IPS-18a (cell line): ENCODE data around the gene NXPH3.
"Not testable (repeated sequence)": the region's sequence is repeated elsewhere in the genome, so short reads cannot be mapped to it uniquely, and the experiment has no call there.

Experiments
- H3K27ac ChIP-seq: one replicate; pipeline ENCODE4 v1.5.1; 2013; ENCODE audit warnings: low read length
- H3K27me3 ChIP-seq: one replicate; pipeline ENCODE4 v1.6.1; 2013; ENCODE audit warnings: mild to moderate bottlenecking, low read length; ENCODE audit not compliant: control insufficient read depth, insufficient read depth
- H3K36me3 ChIP-seq: one replicate; pipeline ENCODE4 v1.6.1; 2013; ENCODE audit warnings: low read depth, low read length; ENCODE audit not compliant: control insufficient read depth
- H3K4me1 ChIP-seq: one replicate; pipeline ENCODE4 v1.6.1; 2013; ENCODE audit warnings: low read depth, low read length; ENCODE audit not compliant: control insufficient read depth
- H3K4me3 ChIP-seq: one replicate; pipeline ENCODE4 v1.5.1; 2013; ENCODE audit warnings: low read length
- H3K9ac ChIP-seq: one replicate; pipeline ENCODE4 v1.6.1; 2013; ENCODE audit warnings: mild to moderate bottlenecking, low read length, moderate library complexity
- H3K9me3 ChIP-seq: one replicate; pipeline ENCODE4 v1.6.1; 2013; ENCODE audit warnings: low read depth, low read length; ENCODE audit not compliant: control insufficient read depth

NXPH3 gene

GRCh38 chr17:49548506-49549310 is 27.0 kb upstream of the NXPH3 start:
- Histone ChIP-seq H3K4me1 (peaks cover 16% of the 10 kb centered on the region), H3K4me3 (no peak overlapping the region), H3K9me3 (no peaks in the 10 kb centered on the region), H3K9ac (no peak overlapping the region), H3K27ac (no peak overlapping the region), H3K36me3 (no peaks in the 10 kb centered on the region), H3K27me3 (no peaks in the 10 kb centered on the region)

GRCh38 chr17:49549311-49549605 is 26.4 kb upstream of the NXPH3 start:
- no peak overlapping the region for H3K27ac ChIP-seq
- H3K4me1 ChIP-seq = peaks cover 16% of the 10 kb centered on the region
- no peak overlapping the region for H3K9ac ChIP-seq
- no peaks in the 10 kb centered on the region for H3K36me3 ChIP-seq
- H3K4me3 ChIP-seq = no peak overlapping the region
- H3K9me3 ChIP-seq = no peaks in the 10 kb centered on the region
- no peaks in the 10 kb centered on the region for H3K27me3 ChIP-seq

- no peak overlapping the region for H3K9ac ChIP-seq
- no peak overlapping the region for H3K27ac ChIP-seq
- H3K4me1 ChIP-seq = peaks cover 14% of the 10 kb centered on the region
Measured at GRCh38 chr17:49549691-49550678, 25.7 kb upstream of the NXPH3 start.

GRCh38 chr17:49550764-49551163 is 24.9 kb upstream of the NXPH3 start:
- H3K27ac ChIP-seq, H3K9me3 ChIP-seq, H3K9ac ChIP-seq, H3K27me3 ChIP-seq, H3K4me1 ChIP-seq, H3K4me3 ChIP-seq, H3K36me3 ChIP-seq: not testable (repeated sequence)

More at GRCh38 chr17:49549691-49550678, 25.7 kb upstream of the NXPH3 start:
- Histone ChIP-seq H3K9me3 (no peaks in the 10 kb centered on the region), H3K36me3 (no peaks in the 10 kb centered on the region), H3K27me3 (no peaks in the 10 kb centered on the region), H3K4me3 (no peak overlapping the region)

GRCh38 chr17:49551221-49552069 is 24.2 kb upstream of the NXPH3 start:
- no peak overlapping the region for H3K4me3 ChIP-seq
- peaks cover 8% of the 10 kb centered on the region for H3K4me1 ChIP-seq

GRCh38 chr17:49552070-49552751 is 23.5 kb upstream of the NXPH3 start:
- H3K36me3 ChIP-seq = no peaks in the 10 kb centered on the region
- no peak overlapping the region for H3K27ac ChIP-seq
- H3K4me3 ChIP-seq = no peak overlapping the region
- no peaks in the 10 kb centered on the region for H3K9me3 ChIP-seq
- H3K4me1 ChIP-seq = peaks cover 8% of the 10 kb centered on the region
- peaks cover 16% of the 10 kb centered on the region for H3K27me3 ChIP-seq
- no peak overlapping the region for H3K9ac ChIP-seq

More at GRCh38 chr17:49551221-49552069, 24.2 kb upstream of the NXPH3 start:
- Histone ChIP-seq H3K36me3 (no peaks in the 10 kb centered on the region), H3K27ac (no peak overlapping the region), H3K9ac (no peak overlapping the region), H3K27me3 (peaks cover 9% of the 10 kb centered on the region), H3K9me3 (no peaks in the 10 kb centered on the region)

- no peak overlapping the region for H3K9ac ChIP-seq
- H3K4me3 ChIP-seq = no peak overlapping the region
- no peaks in the 10 kb centered on the region for H3K9me3 ChIP-seq
- H3K27me3 ChIP-seq = peaks cover 18% of the 10 kb centered on the region
- no peaks in the 10 kb centered on the region for H3K4me1 ChIP-seq
- H3K36me3 ChIP-seq = no peaks in the 10 kb centered on the region
- no peak overlapping the region for H3K27ac ChIP-seq
Measured at GRCh38 chr17:49553676-49554335, 21.9 kb upstream of the NXPH3 start.

GRCh38 chr17:49554694-49555494 is 20.8 kb upstream of the NXPH3 start:
- Histone ChIP-seq H3K27me3 (peaks cover 18% of the 10 kb centered on the region), H3K9me3 (no peaks in the 10 kb centered on the region), H3K4me1 (no peaks in the 10 kb centered on the region), H3K9ac (no peak overlapping the region), H3K4me3 (no peak overlapping the region), H3K36me3 (no peaks in the 10 kb centered on the region), H3K27ac (no peak overlapping the region)

GRCh38 chr17:49555495-49556222 is 20.0 kb upstream of the NXPH3 start:
- no peak overlapping the region for H3K4me3 ChIP-seq
- H3K27ac ChIP-seq = no peak overlapping the region

More at GRCh38 chr17:49555495-49556222, 20.0 kb upstream of the NXPH3 start:
- H3K4me1 ChIP-seq = no peaks in the 10 kb centered on the region
- no peaks in the 10 kb centered on the region for H3K36me3 ChIP-seq
- no peak overlapping the region for H3K9ac ChIP-seq
- peaks cover 18% of the 10 kb centered on the region for H3K27me3 ChIP-seq
- no peaks in the 10 kb centered on the region for H3K9me3 ChIP-seq
